GM20431 (cell line): ENCODE results near the gene MTG1.
"Not testable (repeated sequence)": the region's sequence is repeated elsewhere in the genome, so short reads cannot be mapped to it uniquely, and the experiment has no call there.

Source experiments
- in situ Hi-C: fragments of 300-500 bp; cut with MseI, MboI; formaldehyde crosslinking; loops from one replicate; pipeline ENCODE4 v1.15.0; 2020; ENCODE audit warnings: low sequenced_read_pairs; ENCODE audit not compliant: unreplicated experiment

MTG1 gene

GRCh38 chr10:133460208-133460769 is 66.3 kb downstream of the MTG1 start:
- in situ Hi-C loops: no loop called here

- in situ Hi-C loops: no loop called here
Measured at GRCh38 chr10:133461027-133461426, 67.1 kb downstream of the MTG1 start.

- in situ Hi-C loops: no loop called here
Measured at GRCh38 chr10:133461841-133462240, 67.9 kb downstream of the MTG1 start.

DNA sequence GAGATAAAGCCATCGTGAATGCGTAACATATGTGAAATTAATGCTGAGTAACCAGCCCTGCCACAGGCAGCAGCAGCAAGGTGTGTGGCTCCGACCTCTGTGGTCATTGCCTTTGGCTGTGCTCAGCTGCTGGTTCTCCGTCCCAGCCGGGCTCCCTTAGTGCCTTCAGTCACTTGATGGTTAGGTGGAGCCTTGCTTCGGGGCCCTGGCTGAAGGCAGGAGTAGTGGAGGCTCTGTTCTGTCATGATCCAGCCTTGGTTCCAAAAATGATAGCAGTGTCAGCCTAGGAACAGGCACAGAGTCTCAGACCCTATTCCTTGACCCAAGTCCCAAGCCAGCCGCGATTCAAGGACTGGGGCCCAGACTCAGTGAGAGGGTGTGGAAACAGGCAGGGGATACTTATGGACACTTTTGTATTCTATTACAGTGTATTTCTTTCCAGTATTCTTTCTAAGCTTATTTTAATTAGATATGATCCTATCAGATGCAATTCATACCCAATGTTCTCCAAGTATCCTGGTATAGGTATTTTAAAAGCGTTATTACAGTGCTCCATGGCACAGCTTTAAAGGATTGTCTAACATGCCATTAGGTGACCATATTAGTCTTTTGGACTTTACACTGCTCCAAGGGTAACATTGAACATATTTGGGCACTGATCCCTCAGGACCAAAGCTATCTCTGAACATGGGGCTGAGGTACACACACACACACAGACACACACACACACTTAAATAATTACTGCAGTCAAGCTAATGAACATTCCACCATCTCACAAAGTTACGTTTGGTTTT is 68.8 kb downstream of the MTG1 start:
- in situ Hi-C loops: no loop called here

DNA sequence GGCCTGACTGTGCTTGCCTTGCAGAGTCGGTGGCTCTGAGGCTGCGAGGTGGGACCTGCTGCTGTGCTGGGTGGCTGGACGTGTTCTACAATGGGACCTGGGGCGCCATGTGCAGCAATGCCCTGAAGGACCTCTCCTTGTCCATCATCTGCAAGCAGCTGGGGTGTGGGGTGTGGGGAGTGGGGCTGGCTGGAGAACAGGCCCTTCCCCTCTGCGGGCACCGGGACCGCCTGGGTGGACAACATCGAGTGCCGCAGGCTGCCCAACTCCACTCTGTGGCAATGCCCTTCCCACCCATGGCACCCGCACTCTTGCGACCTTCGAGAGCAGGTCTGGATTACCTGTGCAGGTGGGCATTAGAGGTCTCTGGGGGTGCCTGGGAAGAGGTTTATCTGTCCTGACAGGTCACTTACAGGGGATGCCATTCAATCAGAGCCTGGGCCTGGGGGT is 70.7 kb downstream of the MTG1 start:
- in situ Hi-C loops: no loop called here

DNA sequence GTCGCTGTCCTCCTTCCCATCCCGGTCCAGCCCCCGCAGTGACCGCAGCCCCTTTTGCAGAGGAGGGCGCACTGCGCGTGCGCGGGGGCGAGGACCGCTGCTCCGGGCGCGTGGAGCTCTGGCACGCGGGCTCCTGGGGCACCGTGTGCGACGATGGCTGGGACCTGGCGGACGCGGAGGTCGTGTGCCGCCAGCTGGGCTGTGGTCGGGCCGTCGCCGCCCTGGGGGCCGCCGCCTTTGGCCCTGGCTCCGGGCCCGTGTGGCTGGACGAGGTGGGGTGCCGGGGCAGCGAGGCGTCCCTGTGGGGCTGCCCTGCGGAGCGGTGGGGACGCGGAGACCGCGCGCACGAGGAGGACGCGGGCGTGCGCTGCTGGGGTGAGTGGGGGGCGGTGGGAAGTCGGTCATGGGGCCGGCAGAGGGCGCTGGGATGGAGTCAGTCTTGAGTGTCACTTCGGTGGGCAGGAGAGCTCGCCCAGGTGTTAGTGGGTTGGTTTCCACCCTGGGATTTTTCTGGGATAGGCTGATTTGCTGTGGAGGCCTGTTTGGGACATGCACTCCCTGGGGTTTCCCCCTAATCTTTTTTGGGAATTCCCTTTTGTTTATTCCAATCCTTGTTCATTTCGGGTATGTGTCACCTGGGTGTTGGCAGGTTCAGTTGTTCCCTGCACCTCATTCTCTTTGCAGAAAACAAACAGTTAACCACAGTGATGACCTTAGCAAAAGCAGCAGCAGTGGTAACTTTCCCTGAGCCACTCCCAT is 71.4 kb downstream of the MTG1 start:
- in situ Hi-C loops: no loop called here

DNA sequence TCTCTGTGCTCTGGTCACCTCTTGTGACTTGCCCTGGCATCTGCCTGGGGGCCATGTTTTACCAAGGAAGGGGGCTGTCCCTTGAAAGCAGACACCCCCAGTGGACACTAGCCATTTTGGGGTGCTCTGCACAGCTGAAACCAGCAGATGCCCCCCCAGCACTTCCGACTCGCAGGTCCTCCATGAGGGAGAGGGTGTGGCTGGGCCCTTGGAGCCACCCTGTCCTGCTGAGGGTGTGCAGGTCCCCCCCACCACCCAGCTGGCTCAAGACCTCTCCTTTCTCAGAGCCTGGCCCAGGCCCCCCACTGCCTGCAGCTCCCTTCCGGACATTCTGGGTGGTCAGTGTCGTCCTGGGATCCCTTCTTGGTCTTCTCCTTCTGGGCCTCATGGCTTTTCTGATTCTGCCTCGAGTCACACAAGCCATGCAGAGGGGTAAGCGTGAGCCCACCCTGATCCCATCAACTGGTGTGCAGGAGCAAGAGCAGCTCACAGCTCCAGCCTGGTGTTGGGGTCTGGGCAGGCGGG is 72.1 kb downstream of the MTG1 start:
- in situ Hi-C loops: no loop called here

DNA sequence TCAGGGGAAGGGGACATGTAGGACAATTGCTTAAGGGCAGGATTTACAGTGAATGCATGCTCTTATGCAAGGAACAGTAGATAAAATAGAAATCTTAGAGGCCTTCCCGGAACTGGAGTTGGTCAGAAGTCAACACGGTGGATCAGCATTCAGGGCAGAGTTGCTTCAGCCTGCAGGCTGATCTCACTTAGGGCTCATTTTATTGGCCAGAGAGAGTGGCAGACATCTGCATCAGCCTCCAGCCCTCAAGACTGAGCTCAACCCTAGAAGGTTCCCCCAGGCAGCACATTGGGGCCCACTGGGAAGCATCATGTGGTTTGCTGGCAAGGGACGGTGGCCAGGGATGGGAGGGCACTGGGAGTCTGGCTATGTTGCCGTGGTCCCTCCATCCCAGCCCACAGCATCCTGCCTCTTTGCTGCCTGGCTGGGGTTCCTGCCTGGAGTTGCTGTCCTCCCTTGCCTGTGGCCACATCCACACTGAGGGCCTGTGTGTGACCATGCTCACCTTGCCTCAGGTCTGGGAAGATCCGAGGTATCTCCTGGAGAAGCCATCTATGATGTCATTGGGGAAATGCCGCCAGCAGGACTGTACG is 72.8 kb downstream of the MTG1 start:
- in situ Hi-C loops: no loop called here

DNA sequence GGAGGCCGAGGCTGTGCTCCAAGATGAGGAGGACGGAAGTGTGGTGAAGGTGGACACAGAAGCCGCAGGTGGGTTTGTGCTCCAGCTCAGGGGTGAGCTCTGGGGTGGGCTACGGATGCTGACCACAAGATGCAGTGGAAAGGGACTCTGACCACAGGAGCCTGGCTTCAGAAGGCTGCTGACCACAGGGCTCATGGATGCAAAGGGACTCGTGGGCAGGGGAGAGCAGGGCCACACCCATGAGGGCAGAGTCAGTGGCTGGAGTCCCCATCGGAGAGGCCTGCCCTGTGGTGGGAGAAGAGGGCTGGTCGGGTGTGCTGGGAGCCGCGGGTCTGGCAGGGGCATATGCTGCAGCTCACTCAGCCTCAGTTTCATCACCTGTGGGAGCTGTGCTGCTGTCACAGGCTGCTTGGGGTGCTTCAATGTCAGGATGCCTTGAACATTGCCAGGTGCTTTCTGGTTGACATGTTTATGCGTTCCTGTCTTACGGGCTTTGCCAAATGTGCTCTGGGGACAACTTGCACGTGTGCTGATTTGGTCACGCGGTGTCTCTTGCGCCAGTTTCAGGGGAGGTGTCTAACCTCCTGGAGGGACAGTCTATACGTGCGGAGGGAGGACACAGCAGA is 73.4 kb downstream of the MTG1 start:
- in situ Hi-C loops: no loop called here

- in situ Hi-C loops: not testable (repeated sequence)
Measured at GRCh38 chr10:133469205-133469604, 75.2 kb downstream of the MTG1 start.

GRCh38 chr10:133471300-133472109 is 77.5 kb downstream of the MTG1 start:
- in situ Hi-C loops: no loop called here
